CD4-positive, alpha-beta memory T cell (primary cell): Measurements from ENCODE around the gene KCNMB1. TPM values are rescaled to one million over a fixed set of nuclear protein-coding genes. Genes with fewer than 3 reads are reported as not detected.

Experiments
- CTCF ChIA-PET: fragments of 350-600 bp; sonication (Branson Sonifier 250); formaldehyde crosslinking; loops from one replicate; lab custom pipeline; 2021; ENCODE audit warnings: inconsistent platforms; ENCODE audit not compliant: partially characterized antibody; lab: Charles Lee
- POLR2A ChIA-PET: fragments of 350-600 bp; sonication (Branson Sonifier 250); formaldehyde crosslinking; loops from one replicate; lab custom pipeline; 2021; ENCODE audit not compliant: partially characterized antibody; lab: Charles Lee
- DNase-seq, 5 donors: peaks; one replicate each; pipeline versions ENCODE4 v3.0.0 to v3.0.0-alpha.2; 2020 to 2022; ENCODE audit warnings: mixed read lengths in 1 of 5
- H3K27ac ChIP-seq: one replicate; pipeline ENCODE4 v1.7.0; 2013; ENCODE audit warnings: low read depth, low read length
- H3K27me3 ChIP-seq: 2 replicates; pipeline ENCODE4 v1.7.0; 2013; ENCODE audit warnings: mild to moderate bottlenecking, low read length, moderate library complexity; ENCODE audit not compliant: insufficient read depth
- H3K36me3 ChIP-seq: 2 replicates; pipeline ENCODE4 v1.7.0; 2013; ENCODE audit warnings: mild to moderate bottlenecking, low read length, moderate library complexity; ENCODE audit not compliant: insufficient read depth
- H3K4me1 ChIP-seq: 2 replicates; pipeline ENCODE4 v1.7.0; 2013; ENCODE audit warnings: mild to moderate bottlenecking, low read length, moderate library complexity; ENCODE audit not compliant: insufficient read depth
- H3K4me3 ChIP-seq, 2 donors: one replicate each; pipeline ENCODE4 v1.7.0; 2013; ENCODE audit warnings: low read length in 2 of 2, mild to moderate bottlenecking in 1 of 2
- H3K9me3 ChIP-seq, 2 donors: one replicate each; pipeline ENCODE4 v1.7.0; 2013; ENCODE audit warnings: low read length in 2 of 2, control low read depth in 1 of 2; ENCODE audit not compliant: control insufficient read depth in 1 of 2
- H3K27ac Mint-ChIP-seq, 7 donors: one replicate each; pipeline ENCODE4 v1.8.0; 2020 to 2021; ENCODE audit warnings: mixed read lengths in 7 of 7, mild to moderate bottlenecking in 6 of 7, inconsistent platforms in 3 of 7, moderate library complexity in 3 of 7
- H3K27me3 Mint-ChIP-seq, 2 donors: one replicate each; pipeline ENCODE4 v1.8.0; 2020 to 2021; ENCODE audit warnings: mixed read lengths in 2 of 2
- H3K36me3 Mint-ChIP-seq, 2 donors: one replicate each; pipeline ENCODE4 v1.8.0; 2020 to 2021; ENCODE audit warnings: mixed read lengths in 2 of 2, inconsistent platforms in 1 of 2, mild to moderate bottlenecking in 1 of 2
- H3K4me1 Mint-ChIP-seq, 4 donors: one replicate each; pipeline ENCODE4 v1.8.0; 2020 to 2021; ENCODE audit warnings: mixed read lengths in 4 of 4, mild to moderate bottlenecking in 1 of 4
- H3K4me3 Mint-ChIP-seq, 8 donors: one replicate each; pipeline ENCODE4 v1.8.0; 2020 to 2021; ENCODE audit warnings: mixed read lengths in 8 of 8, mild to moderate bottlenecking in 7 of 8, moderate library complexity in 6 of 8, inconsistent platforms in 3 of 8
- H3K9me3 Mint-ChIP-seq, 8 donors: one replicate each; pipeline ENCODE4 v1.8.0; 2020 to 2021; ENCODE audit warnings: mixed read lengths in 8 of 8, mild to moderate bottlenecking in 5 of 8, inconsistent platforms in 3 of 8, moderate library complexity in 1 of 8
- intact Hi-C: fragments of 100-400 bp; cut with micrococcal nuclease; formaldehyde crosslinking; loops from one replicate; pipeline ENCODE4 v1.15.1; 2023
- polyA plus RNA-seq, 2 donors: library from polyadenylated mRNA; unstranded; fragments of 300-500 nt; fragmentation: Illumina TruSeq; gene quantifications; one replicate each; pipeline ENCODE4 v1.2.3, GENCODE V29; 2021
- total RNA-seq, 2 experiments: library from RNA; stranded (reverse); gene quantifications; one replicate each; pipeline ENCODE4 v1.2.3, GENCODE V29; 2021

Gene KCNMB1
- total and polyA plus RNA-seq, 4 experiments from 2014 or later: not detected

- H3K36me3 Mint-ChIP-seq: no peaks in the 10 kb centered on the region
- ChIA-PET CTCF (interaction anchor here (0.8 to 8.0 kb wide), 31 partner anchors 8 to 238 kb away, joined by 3 to 374 read pairs (median 7); partner anchors contain the start of genes C5orf58 and LCP2), POLR2A (interaction anchor here (0.7 to 5.5 kb wide), 16 partner anchors 25 to 117 kb away, joined by 3 to 53 read pairs (median 8); partner anchors contain the start of gene LCP2)
- intact Hi-C loops: no loop called here
- no peak for DNase-seq
- Histone ChIP-seq H3K27ac (peak overlapping the region; percentile 8), H3K36me3 (no peaks in the 10 kb centered on the region), H3K9me3 (no peaks in the 10 kb centered on the region), H3K4me1 (peaks cover 59% of the 10 kb centered on the region), H3K4me3 (no peak overlapping the region), H3K27me3 (no peaks in the 10 kb centered on the region)
- H3K4me1 Mint-ChIP-seq: peaks cover 0 to 46% (median 31%) of the 10 kb centered on the region in 4 donors
- H3K27ac Mint-ChIP-seq: peak overlapping the region in 3 of 7 donors; percentile 39 to 89 (median 51)
- H3K9me3 Mint-ChIP-seq: no peaks in the 10 kb centered on the region
- H3K4me3 Mint-ChIP-seq: no peak overlapping the region
- no peaks in the 10 kb centered on the region for H3K27me3 Mint-ChIP-seq
Measured at GRCh38 chr5:170338291-170338690, 50.9 kb downstream of the KCNMB1 start.

GRCh38 chr5:170337045-170337733 lies 52.0 kb downstream of the KCNMB1 start:
- ChIA-PET CTCF (interaction anchor here (1.3 to 8.0 kb wide), 11 partner anchors 24 to 108 kb away, joined by 4 to 374 read pairs (median 18); partner anchors contain the start of genes C5orf58 and LCP2), POLR2A (interaction anchor here (0.6 to 5.5 kb wide), 6 partner anchors 24 to 86 kb away, joined by 4 to 53 read pairs (median 4); partner anchors contain the start of gene LCP2)
- Mint-ChIP-seq H3K9me3 (no peaks in the 10 kb centered on the region), H3K4me3 (peak overlapping the region in 2 of 8 donors; percentile 22 to 34), H3K27me3 (no peaks in the 10 kb centered on the region), H3K4me1 (peaks cover 0 to 57% (median 36%) of the 10 kb centered on the region in 4 donors), H3K27ac (peak overlapping the region in 4 of 7 donors; percentile 88 to 96 (median 94)), H3K36me3 (no peaks in the 10 kb centered on the region)
- Histone ChIP-seq H3K4me1 (peaks cover 70% of the 10 kb centered on the region), H3K27me3 (no peaks in the 10 kb centered on the region), H3K9me3 (no peaks in the 10 kb centered on the region), H3K36me3 (no peaks in the 10 kb centered on the region), H3K27ac (no peak overlapping the region), H3K4me3 (no peak overlapping the region)
- intact Hi-C loops: no loop called here
- DNase-seq: no peak

- peaks cover 0 to 2% of the 10 kb centered on the region in 2 donors for H3K36me3 Mint-ChIP-seq
- peaks cover 82% of the 10 kb centered on the region for H3K4me1 ChIP-seq
- POLR2A ChIA-PET: interaction anchor here (1.3 to 5.5 kb wide), 3 partner anchors 43 to 69 kb away, joined by 4 to 53 read pairs (median 5); no protein-coding TSS in a partner anchor
- H3K27me3 ChIP-seq: no peaks in the 10 kb centered on the region
- CTCF ChIA-PET: interaction anchor here (1.3 to 8.0 kb wide), 7 partner anchors 23 to 107 kb away, joined by 4 to 374 read pairs (median 132); partner anchors contain the start of genes C5orf58 and LCP2
- H3K4me1 Mint-ChIP-seq: peaks cover 0 to 65% (median 39%) of the 10 kb centered on the region in 4 donors
- H3K27me3 Mint-ChIP-seq: peaks cover 0 to 1% of the 10 kb centered on the region in 2 donors
- H3K4me3 Mint-ChIP-seq: peak overlapping the region in 7 of 8 donors; percentile 50 to 90 (median 74)
- DNase-seq: peak in 1 of 5 donors; percentile 33
- H3K27ac Mint-ChIP-seq: peak overlapping the region in 6 of 7 donors; percentile 88 to 96 (median 94)
- H3K36me3 ChIP-seq: no peaks in the 10 kb centered on the region
- peaks cover 0 to 1% (median 0%) of the 10 kb centered on the region in 8 donors for H3K9me3 Mint-ChIP-seq
- peak overlapping the region; percentile 44 for H3K27ac ChIP-seq
- intact Hi-C loops: no loop called here
- H3K9me3 ChIP-seq: no peaks in the 10 kb centered on the region
- no peak overlapping the region for H3K4me3 ChIP-seq
Measured at GRCh38 chr5:170336065-170336464, 53.1 kb downstream of the KCNMB1 start.

- Mint-ChIP-seq H3K4me1 (peaks cover 0 to 65% (median 39%) of the 10 kb centered on the region in 4 donors), H3K4me3 (peak overlapping the region in 6 of 8 donors; percentile 80 to 90 (median 84)), H3K9me3 (peaks cover 0 to 4% (median 0%) of the 10 kb centered on the region in 8 donors), H3K36me3 (peaks cover 0 to 3% of the 10 kb centered on the region in 2 donors), H3K27me3 (peaks cover 0 to 2% of the 10 kb centered on the region in 2 donors), H3K27ac (no peak overlapping the region)
- Histone ChIP-seq H3K27ac (peak overlapping the region; percentile 94), H3K4me3 (peak overlapping the region in 1 of 2 donors; percentile 27), H3K27me3 (no peaks in the 10 kb centered on the region), H3K4me1 (peaks cover 96% of the 10 kb centered on the region), H3K9me3 (no peaks in the 10 kb centered on the region), H3K36me3 (no peaks in the 10 kb centered on the region)
- ChIA-PET CTCF (interaction anchor here (0.8 to 7.3 kb wide), 20 partner anchors 13 to 119 kb away, joined by 3 to 258 read pairs (median 8); partner anchors contain the start of gene LCP2), POLR2A (interaction anchor here (0.9 to 10.6 kb wide), 16 partner anchors 11 to 116 kb away, joined by 3 to 664 read pairs (median 7); partner anchors contain the start of gene LCP2)
- intact Hi-C loops: no loop called here
- DNase-seq: peak in 2 of 5 donors; percentile 25 to 57
Measured at GRCh38 chr5:170334626-170335025, 54.5 kb downstream of the KCNMB1 start.

GRCh38 chr5:170333161-170333910 lies 55.8 kb downstream of the KCNMB1 start:
- CTCF ChIA-PET: interaction anchor here (0.8 to 7.3 kb wide), 20 partner anchors 7 to 109 kb away, joined by 3 to 258 read pairs (median 8); partner anchors contain the start of gene LCP2
- peak; percentile 55 to 88 (median 61) for DNase-seq
- Mint-ChIP-seq H3K9me3 (peaks cover 0 to 4% (median 0%) of the 10 kb centered on the region in 8 donors), H3K27me3 (peaks cover 0 to 2% of the 10 kb centered on the region in 2 donors), H3K4me1 (peaks cover 0 to 59% (median 30%) of the 10 kb centered on the region in 4 donors), H3K27ac (no peak overlapping the region), H3K36me3 (peaks cover 0 to 3% of the 10 kb centered on the region in 2 donors), H3K4me3 (peak overlapping the region in 6 of 8 donors; percentile 71 to 90 (median 84))
- H3K4me3 ChIP-seq: peak overlapping the region in 1 of 2 donors; percentile 39
- no peaks in the 10 kb centered on the region for H3K27me3 ChIP-seq
- no peaks in the 10 kb centered on the region for H3K9me3 ChIP-seq
- POLR2A ChIA-PET: interaction anchor here (0.6 to 10.6 kb wide), 14 partner anchors 10 to 1839 kb away, joined by 3 to 664 read pairs (median 7); partner anchors contain the start of gene LCP2
- H3K27ac ChIP-seq: peak overlapping the region; percentile 94
- no peaks in the 10 kb centered on the region for H3K36me3 ChIP-seq
- intact Hi-C loops: no loop called here
- peaks cover 99% of the 10 kb centered on the region for H3K4me1 ChIP-seq

- Histone ChIP-seq H3K4me1 (peaks cover 99% of the 10 kb centered on the region), H3K27me3 (no peaks in the 10 kb centered on the region), H3K27ac (peak overlapping the region; percentile 94), H3K9me3 (no peaks in the 10 kb centered on the region), H3K4me3 (no peak overlapping the region), H3K36me3 (no peaks in the 10 kb centered on the region)
- CTCF ChIA-PET: interaction anchor here (1.5 to 7.3 kb wide), 5 partner anchors 18 to 70 kb away, joined by 4 to 258 read pairs (median 133); partner anchors contain the start of gene LCP2
- DNase-seq: peak in 1 of 5 donors; percentile 10
- POLR2A ChIA-PET: interaction anchor here (2.5 to 10.6 kb wide), 6 partner anchors 14 to 70 kb away, joined by 31 to 664 read pairs (median 110); partner anchors contain the start of gene LCP2
- Mint-ChIP-seq H3K4me3 (peak overlapping the region in 6 of 8 donors; percentile 49 to 90 (median 84)), H3K4me1 (peaks cover 0 to 53% (median 24%) of the 10 kb centered on the region in 4 donors), H3K27me3 (peaks cover 0 to 2% of the 10 kb centered on the region in 2 donors), H3K9me3 (peaks cover 0 to 4% (median 0%) of the 10 kb centered on the region in 8 donors), H3K27ac (no peak overlapping the region), H3K36me3 (peaks cover 0 to 3% of the 10 kb centered on the region in 2 donors)
- intact Hi-C loops: no loop called here
Measured at GRCh38 chr5:170332058-170332457, 57.1 kb downstream of the KCNMB1 start.
